ES-I3 (cell line): ENCODE measurements around the gene ASTE1.

ENCODE experiments used
- H3K36me3 ChIP-seq: 2 replicates; pipeline ENCODE4 v1.6.1; 2013; ENCODE audit warnings: mild to moderate bottlenecking, low read length, control low read depth, moderate library complexity; ENCODE audit not compliant: insufficient read depth
- H3K4me1 ChIP-seq: 2 replicates; pipeline ENCODE4 v1.6.1; 2013; ENCODE audit warnings: mild to moderate bottlenecking, control low read depth, low read length; ENCODE audit not compliant: insufficient read depth
- H3K9ac ChIP-seq: 2 replicates; pipeline ENCODE4 v1.6.1; 2013; ENCODE audit warnings: low read depth, mild to moderate bottlenecking, low read length, moderate library complexity
- H3K9me3 ChIP-seq: 2 replicates; pipeline ENCODE4 v1.6.1; 2013; ENCODE audit warnings: mild to moderate bottlenecking, low read length, moderate library complexity; ENCODE audit not compliant: control insufficient read depth, insufficient read depth

Gene ASTE1

GRCh38 chr3:131033480-131034080 is 7.0 kb upstream of the ASTE1 start:
- Histone ChIP-seq H3K9ac (no peak overlapping the region), H3K9me3 (no peaks in the 10 kb centered on the region), H3K36me3 (no peaks in the 10 kb centered on the region), H3K4me1 (0 out of 2 replicates have a peak, but pooled peaks cover 3% of the 10 kb centered on the region)

GRCh38 chr3:131031660-131032059 is 5.0 kb upstream of the ASTE1 start:
- Histone ChIP-seq H3K9ac (no peak overlapping the region), H3K9me3 (no peaks in the 10 kb centered on the region), H3K4me1 (no peaks in the 10 kb centered on the region), H3K36me3 (no peaks in the 10 kb centered on the region)

- Histone ChIP-seq H3K4me1 (no peaks in the 10 kb centered on the region), H3K9ac (no peak overlapping the region), H3K9me3 (no peaks in the 10 kb centered on the region), H3K36me3 (no peaks in the 10 kb centered on the region)
Observed at GRCh38 chr3:131028844-131029243, 2.2 kb upstream of the ASTE1 start.

- no peaks in the 10 kb centered on the region for H3K4me1 ChIP-seq
- H3K36me3 ChIP-seq = no peaks in the 10 kb centered on the region
- no peak overlapping the region for H3K9ac ChIP-seq
- H3K9me3 ChIP-seq = no peaks in the 10 kb centered on the region
Observed at GRCh38 chr3:131025539-131025938, 1.1 kb downstream of the ASTE1 start.

DNA sequence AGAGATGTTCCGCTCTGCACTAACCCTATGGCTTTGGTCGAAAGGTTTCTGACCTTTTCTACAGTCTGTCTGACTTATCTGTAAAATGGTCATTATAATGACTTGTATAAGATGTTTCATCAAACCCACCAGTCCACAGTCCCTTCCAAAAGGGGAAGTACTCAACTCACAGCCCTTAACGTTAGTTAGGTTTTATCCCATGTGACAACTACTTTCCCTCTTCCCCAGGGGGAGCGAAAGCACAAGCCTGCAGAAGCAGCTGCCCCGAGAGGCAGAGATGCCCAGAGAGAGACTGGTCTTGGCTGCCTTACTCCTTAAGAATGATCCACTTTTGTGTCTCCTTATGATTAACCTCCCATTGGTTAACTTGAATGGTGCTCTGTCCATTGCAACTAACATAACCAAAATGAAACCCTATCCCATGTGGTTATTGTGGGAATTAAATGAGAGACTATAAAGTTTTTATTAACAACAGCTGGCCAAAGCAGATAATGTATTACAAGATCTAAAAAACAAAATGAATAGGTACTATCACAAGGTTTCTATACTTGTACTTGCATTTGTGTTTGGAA is 6.4 kb downstream of the ASTE1 start:
- Histone ChIP-seq H3K9me3 (no peaks in the 10 kb centered on the region), H3K4me1 (no peaks in the 10 kb centered on the region), H3K9ac (no peak overlapping the region), H3K36me3 (peaks cover 3% of the 10 kb centered on the region)

DNA sequence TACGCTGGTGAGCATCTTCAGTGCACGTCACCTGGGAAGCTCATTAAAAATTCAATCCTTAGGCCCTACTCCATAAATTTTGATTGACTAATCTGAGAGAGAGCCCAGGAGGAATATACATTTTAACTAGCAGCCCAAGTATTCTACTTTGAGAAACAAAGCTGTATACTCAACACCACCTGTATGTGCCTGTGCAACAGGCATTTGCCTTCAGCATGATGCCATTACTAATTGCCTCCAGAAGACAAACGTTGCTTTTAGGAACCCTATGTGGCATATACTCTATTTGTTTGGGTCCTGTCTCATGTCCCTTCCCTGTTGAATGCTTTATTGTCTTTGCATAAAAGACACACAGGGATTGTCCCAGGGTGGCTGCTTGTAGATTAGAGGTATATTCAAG is 7.7 kb downstream of the ASTE1 start:
- Histone ChIP-seq H3K9me3 (no peaks in the 10 kb centered on the region), H3K4me1 (no peaks in the 10 kb centered on the region), H3K36me3 (peaks cover 3% of the 10 kb centered on the region), H3K9ac (no peak overlapping the region)

GRCh38 chr3:131009698-131010097 is 16.9 kb downstream of the ASTE1 start:
- Histone ChIP-seq H3K9ac (no peak overlapping the region), H3K9me3 (no peaks in the 10 kb centered on the region), H3K36me3 (no peaks in the 10 kb centered on the region; the same call in 1 of the 2 replicates), H3K4me1 (no peaks in the 10 kb centered on the region)

- Histone ChIP-seq H3K4me1 (no peaks in the 10 kb centered on the region), H3K9me3 (no peaks in the 10 kb centered on the region), H3K9ac (no peak overlapping the region), H3K36me3 (no peaks in the 10 kb centered on the region; the same call in 1 of the 2 replicates)
Observed at GRCh38 chr3:131008326-131008725, 18.3 kb downstream of the ASTE1 start.

DNA sequence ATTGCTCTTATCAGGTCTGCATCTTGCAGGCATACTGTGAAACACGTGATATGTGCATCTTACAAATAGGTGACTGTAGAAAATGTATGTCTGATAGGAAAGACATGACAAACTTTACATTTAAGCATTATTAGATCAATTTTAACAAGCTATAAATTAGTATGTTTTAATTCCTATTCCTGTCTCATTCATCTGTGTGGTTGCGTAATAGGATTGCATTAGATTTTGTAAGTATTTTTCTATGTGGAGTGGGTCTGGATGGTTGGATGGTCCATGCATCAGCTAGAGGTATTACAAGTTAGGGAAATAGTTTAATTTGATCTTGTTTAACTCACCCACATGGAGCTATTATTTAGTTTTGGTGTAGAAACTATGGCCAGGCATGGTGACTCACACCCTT is 18.8 kb downstream of the ASTE1 start:
- H3K4me1 ChIP-seq = no peaks in the 10 kb centered on the region
- H3K9me3 ChIP-seq = no peaks in the 10 kb centered on the region
- no peak overlapping the region for H3K9ac ChIP-seq
- no peaks in the 10 kb centered on the region; the same call in 1 of the 2 replicates for H3K36me3 ChIP-seq

GRCh38 chr3:131007256-131007655 is 19.4 kb downstream of the ASTE1 start:
- H3K9ac ChIP-seq = no peak overlapping the region
- H3K9me3 ChIP-seq = no peaks in the 10 kb centered on the region
- H3K4me1 ChIP-seq = no peaks in the 10 kb centered on the region
- no peaks in the 10 kb centered on the region; the same call in 1 of the 2 replicates for H3K36me3 ChIP-seq

DNA sequence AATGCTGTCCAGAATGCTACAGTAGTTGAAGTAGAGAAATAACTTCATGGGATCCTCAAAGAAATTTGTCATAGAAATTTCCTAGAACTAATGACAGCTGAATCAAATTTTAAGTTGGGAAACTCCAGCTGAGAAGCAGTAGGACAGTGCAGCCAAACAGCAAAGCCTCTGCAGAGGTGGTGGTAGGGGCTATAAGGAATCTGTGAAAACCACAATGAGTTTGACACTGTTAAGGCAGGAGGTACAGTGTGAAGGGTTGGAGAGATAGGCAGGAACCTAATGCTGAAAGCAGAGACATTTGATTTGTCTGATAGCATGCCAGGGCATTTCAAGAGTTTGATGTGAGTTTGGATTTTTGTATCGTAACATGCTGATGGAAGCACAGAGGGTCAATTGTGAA is 22.0 kb downstream of the ASTE1 start:
- no peak overlapping the region for H3K9ac ChIP-seq
- H3K36me3 ChIP-seq = no peaks in the 10 kb centered on the region
- H3K4me1 ChIP-seq = no peaks in the 10 kb centered on the region
- no peaks in the 10 kb centered on the region for H3K9me3 ChIP-seq

- no peak overlapping the region for H3K9ac ChIP-seq
- H3K36me3 ChIP-seq = no peaks in the 10 kb centered on the region
- H3K9me3 ChIP-seq = no peaks in the 10 kb centered on the region
- H3K4me1 ChIP-seq = no peaks in the 10 kb centered on the region
Observed at GRCh38 chr3:131001071-131001470, 25.6 kb downstream of the ASTE1 start.

GRCh38 chr3:130997289-130997688 is 29.3 kb downstream of the ASTE1 start:
- H3K36me3 ChIP-seq = no peaks in the 10 kb centered on the region
- H3K9me3 ChIP-seq = no peaks in the 10 kb centered on the region
- no peak overlapping the region for H3K9ac ChIP-seq
- H3K4me1 ChIP-seq = no peaks in the 10 kb centered on the region

- no peak overlapping the region for H3K9ac ChIP-seq
- H3K36me3 ChIP-seq = no peaks in the 10 kb centered on the region
- no peaks in the 10 kb centered on the region for H3K9me3 ChIP-seq
- no peaks in the 10 kb centered on the region for H3K4me1 ChIP-seq
Observed at GRCh38 chr3:130992344-130992743, 34.3 kb downstream of the ASTE1 start.

DNA sequence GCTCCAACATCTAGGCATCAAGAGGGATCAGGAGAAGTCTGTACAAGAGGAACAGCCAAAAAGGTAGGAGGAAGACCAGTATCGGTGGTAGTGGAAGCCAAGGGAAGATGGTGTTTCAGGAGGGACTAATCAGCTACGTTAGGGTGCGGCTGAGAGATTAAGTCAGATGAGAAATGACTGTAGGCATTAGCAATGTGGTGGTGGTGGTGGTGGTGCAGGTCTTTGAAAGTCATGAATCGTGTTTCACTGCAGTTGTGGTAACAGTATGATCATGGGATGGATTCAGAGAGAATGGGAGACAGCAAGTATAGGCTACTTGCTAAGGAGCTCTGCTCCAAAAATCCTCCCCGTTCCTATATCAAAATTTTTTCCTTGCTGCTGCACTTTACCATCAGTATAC is 35.5 kb downstream of the ASTE1 start:
- H3K9ac ChIP-seq = no peak overlapping the region
- H3K9me3 ChIP-seq = no peaks in the 10 kb centered on the region
- no peaks in the 10 kb centered on the region for H3K36me3 ChIP-seq
- no peaks in the 10 kb centered on the region for H3K4me1 ChIP-seq
